ENCODE measurements around the gene CRYBG2.

- TF ChIP-seq, protein P1, sequence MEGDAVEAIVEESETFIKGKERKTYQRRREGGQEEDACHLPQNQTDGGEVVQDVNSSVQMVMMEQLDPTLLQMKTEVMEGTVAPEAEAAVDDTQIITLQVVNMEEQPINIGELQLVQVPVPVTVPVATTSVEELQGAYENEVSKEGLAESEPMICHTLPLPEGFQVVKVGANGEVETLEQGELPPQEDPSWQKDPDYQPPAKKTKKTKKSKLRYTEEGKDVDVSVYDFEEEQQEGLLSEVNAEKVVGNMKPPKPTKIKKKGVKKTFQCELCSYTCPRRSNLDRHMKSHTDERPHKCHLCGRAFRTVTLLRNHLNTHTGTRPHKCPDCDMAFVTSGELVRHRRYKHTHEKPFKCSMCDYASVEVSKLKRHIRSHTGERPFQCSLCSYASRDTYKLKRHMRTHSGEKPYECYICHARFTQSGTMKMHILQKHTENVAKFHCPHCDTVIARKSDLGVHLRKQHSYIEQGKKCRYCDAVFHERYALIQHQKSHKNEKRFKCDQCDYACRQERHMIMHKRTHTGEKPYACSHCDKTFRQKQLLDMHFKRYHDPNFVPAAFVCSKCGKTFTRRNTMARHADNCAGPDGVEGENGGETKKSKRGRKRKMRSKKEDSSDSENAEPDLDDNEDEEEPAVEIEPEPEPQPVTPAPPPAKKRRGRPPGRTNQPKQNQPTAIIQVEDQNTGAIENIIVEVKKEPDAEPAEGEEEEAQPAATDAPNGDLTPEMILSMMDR (IDR thresholded peaks at IDR 0.05; ENCODE audit: low read depth, low read length), result no peak
- TF ChIP-seq EZH2phosphoT487 (IDR thresholded peaks at IDR 0.05; ENCODE audit: low read depth), result no peak
These were observed 24.9 kb upstream of the CRYBG2 start for GRCh38 chr1:26378879-26379251.

Data from OCI-LY3 (cell line).